Glutamatergic neuron (in vitro differentiated cells): ENCODE results near the gene CLTRN. TPM values are rescaled to one million over a fixed set of nuclear protein-coding genes. Genes with fewer than 3 reads are reported as not detected.
"Not testable (repeated sequence)": the region's sequence is repeated elsewhere in the genome, so short reads cannot be mapped to it uniquely, and the experiment has no call there.

Experiments
- DNase-seq: peaks from one replicate; pipeline ENCODE4 v3.0.0; 2022
- H3K27ac Mint-ChIP-seq: one replicate; pipeline ENCODE4 v1.8.0; 2020; ENCODE audit warnings: mild to moderate bottlenecking, mixed read lengths, inconsistent platforms; ENCODE audit not compliant: unreplicated experiment
- H3K27me3 Mint-ChIP-seq: one replicate; pipeline ENCODE4 v1.8.0; 2020; ENCODE audit warnings: mild to moderate bottlenecking, moderate library complexity, mixed read lengths, inconsistent platforms; ENCODE audit not compliant: unreplicated experiment
- H3K36me3 Mint-ChIP-seq: one replicate; pipeline ENCODE4 v1.8.0; 2020; ENCODE audit warnings: mild to moderate bottlenecking, mixed read lengths, inconsistent platforms; ENCODE audit not compliant: unreplicated experiment
- H3K4me1 Mint-ChIP-seq: one replicate; pipeline ENCODE4 v1.8.0; 2020; ENCODE audit warnings: mild to moderate bottlenecking, low read depth, mixed read lengths, inconsistent platforms; ENCODE audit not compliant: unreplicated experiment
- H3K4me3 Mint-ChIP-seq: one replicate; pipeline ENCODE4 v1.8.0; 2020; ENCODE audit warnings: mild to moderate bottlenecking, mixed read lengths, inconsistent platforms; ENCODE audit not compliant: unreplicated experiment
- H3K9me3 Mint-ChIP-seq: one replicate; pipeline ENCODE4 v1.8.0; 2020; ENCODE audit warnings: mild to moderate bottlenecking, moderate library complexity, mixed read lengths, inconsistent platforms; ENCODE audit not compliant: unreplicated experiment
- CTCF ChIP-seq: fragments of 200-600 bp; sonication (generic); IDR thresholded peaks from one replicate; pipeline ENCODE4 v1.5.0; 2021; ENCODE audit not compliant: partially characterized antibody, unreplicated experiment
- total RNA-seq: library from RNA; stranded (reverse); fragmentation: NEBNext Ultra II Directional; extraction: Animal tissue kit (Norgen Biotek cat#: 25700); gene quantifications from one replicate; pipeline ENCODE4 v1.2.1, GENCODE V29; 2021; ENCODE audit not compliant: unreplicated experiment

The CLTRN gene
- total RNA-seq, 1 donor from 2014 or later = 0.27 TPM

DNA sequence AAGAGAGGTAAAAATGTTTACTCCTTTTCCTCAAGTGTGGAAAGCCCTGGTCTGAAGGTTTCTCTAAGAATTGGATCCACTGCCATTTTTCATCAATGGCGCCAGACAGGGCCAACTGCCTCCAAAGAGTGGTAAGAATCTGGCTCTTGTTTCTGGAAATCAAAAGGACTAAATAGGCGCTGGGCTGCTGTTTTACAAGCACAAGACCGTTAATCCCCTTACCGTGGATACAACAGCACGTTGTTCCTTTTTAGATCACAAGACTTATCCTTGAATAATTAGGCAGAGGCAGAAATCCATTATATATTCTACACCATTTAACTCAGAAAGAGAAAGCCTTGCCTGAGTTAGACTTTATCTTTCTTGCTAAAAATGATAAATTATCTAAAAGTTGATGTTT is 10.6 kb downstream of the CLTRN start:
- Mint-ChIP-seq H3K4me3 (no peak overlapping the region), H3K27ac (no peak overlapping the region), H3K36me3 (no peaks in the 10 kb centered on the region), H3K4me1 (no peaks in the 10 kb centered on the region), H3K27me3 (no peaks in the 10 kb centered on the region), H3K9me3 (no peaks in the 10 kb centered on the region)
- DNase-seq = no peak
- no peak for TF ChIP-seq CTCF

GRCh38 chrX:15647510-15647909 is 17.1 kb downstream of the CLTRN start:
- H3K27me3 Mint-ChIP-seq, H3K4me1 Mint-ChIP-seq, DNase-seq, H3K27ac Mint-ChIP-seq, H3K9me3 Mint-ChIP-seq, H3K4me3 Mint-ChIP-seq, H3K36me3 Mint-ChIP-seq: not testable (repeated sequence)

DNA sequence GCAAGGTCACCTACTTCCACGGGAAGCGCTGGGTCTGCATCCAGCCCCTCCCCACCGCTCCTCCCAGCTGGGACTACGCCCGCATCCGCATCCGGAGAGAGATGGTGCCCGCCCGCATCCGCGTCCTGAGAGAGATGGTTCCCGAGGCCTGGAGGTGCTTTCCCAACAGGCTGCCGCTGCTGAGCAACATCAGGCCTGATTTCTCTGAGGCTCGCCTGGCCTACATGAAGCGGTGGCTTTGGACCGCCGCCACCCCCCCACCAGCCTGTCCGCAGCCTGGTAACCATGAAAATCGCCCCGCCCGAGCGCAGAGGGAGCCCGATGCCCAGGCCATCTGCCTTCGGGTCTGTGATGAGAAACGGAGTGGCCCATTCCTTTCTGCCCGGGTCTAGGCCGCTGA is 18.1 kb downstream of the CLTRN start:
- Mint-ChIP-seq H3K9me3 (peaks cover 3% of the 10 kb centered on the region), H3K36me3 (no peaks in the 10 kb centered on the region), H3K4me1 (no peaks in the 10 kb centered on the region), H3K27me3 (no peaks in the 10 kb centered on the region), H3K4me3 (no peak overlapping the region), H3K27ac (no peak overlapping the region)
- no peak for TF ChIP-seq CTCF
- no peak for DNase-seq

- H3K4me3 Mint-ChIP-seq = no peak overlapping the region
- TF ChIP-seq CTCF = no peak
- H3K4me1 Mint-ChIP-seq = no peaks in the 10 kb centered on the region
- peaks cover 3% of the 10 kb centered on the region for H3K9me3 Mint-ChIP-seq
- H3K36me3 Mint-ChIP-seq = no peaks in the 10 kb centered on the region
- DNase-seq = no peak
- H3K27me3 Mint-ChIP-seq = no peaks in the 10 kb centered on the region
- no peak overlapping the region for H3K27ac Mint-ChIP-seq
Observed at GRCh38 chrX:15646031-15646430, 18.6 kb downstream of the CLTRN start.

DNA sequence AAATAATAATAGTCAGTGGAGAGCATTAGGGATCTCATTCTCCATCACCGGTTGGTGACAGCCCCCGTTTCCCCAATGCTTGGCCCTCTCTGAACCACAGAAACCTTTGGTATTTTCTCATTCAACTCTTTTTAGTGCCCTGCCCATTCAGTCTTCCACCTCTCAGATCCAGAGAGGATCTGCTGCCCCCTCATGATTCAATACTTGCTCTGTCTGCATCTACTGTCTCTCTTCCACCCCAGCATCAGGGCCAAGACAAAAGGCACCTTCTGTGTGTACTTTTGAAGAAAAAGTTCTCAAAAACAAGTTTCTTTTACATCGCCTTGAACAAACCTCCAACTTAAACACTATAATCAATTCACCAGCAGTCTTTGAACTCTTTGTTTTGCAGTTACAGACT is 19.3 kb downstream of the CLTRN start:
- H3K27ac Mint-ChIP-seq = no peak overlapping the region
- H3K9me3 Mint-ChIP-seq = peaks cover 3% of the 10 kb centered on the region
- no peak overlapping the region for H3K4me3 Mint-ChIP-seq
- no peaks in the 10 kb centered on the region for H3K36me3 Mint-ChIP-seq
- TF ChIP-seq CTCF = no peak
- no peaks in the 10 kb centered on the region for H3K27me3 Mint-ChIP-seq
- DNase-seq = no peak
- H3K4me1 Mint-ChIP-seq = no peaks in the 10 kb centered on the region

- no peak for DNase-seq
- peaks cover 3% of the 10 kb centered on the region for H3K9me3 Mint-ChIP-seq
- no peaks in the 10 kb centered on the region for H3K27me3 Mint-ChIP-seq
- no peak overlapping the region for H3K27ac Mint-ChIP-seq
- H3K4me3 Mint-ChIP-seq = no peak overlapping the region
- no peaks in the 10 kb centered on the region for H3K4me1 Mint-ChIP-seq
- no peak for TF ChIP-seq CTCF
- no peaks in the 10 kb centered on the region for H3K36me3 Mint-ChIP-seq
Observed at GRCh38 chrX:15644560-15644872, 20.1 kb downstream of the CLTRN start.
